PC-9 (cell line): ENCODE data around the gene CEP89.

Experiments
- EZH2 ChIP-seq: fragments of 200-600 bp; sonication (generic); IDR thresholded peaks from 2 replicates; pipeline ENCODE4 v1.8.0; 2017; ENCODE audit warnings: antibody characterized with exemption, low read depth
- TF ChIP-seq, protein P1 (sequence below): fragments of 200-600 bp; sonication (generic); conservative IDR thresholded peaks from 2 replicates; pipeline ENCODE4 v1.6.1; 2017; ENCODE audit warnings: mixed run types, antibody characterized with exemption, mild to moderate bottlenecking, moderate library complexity

DNA sequence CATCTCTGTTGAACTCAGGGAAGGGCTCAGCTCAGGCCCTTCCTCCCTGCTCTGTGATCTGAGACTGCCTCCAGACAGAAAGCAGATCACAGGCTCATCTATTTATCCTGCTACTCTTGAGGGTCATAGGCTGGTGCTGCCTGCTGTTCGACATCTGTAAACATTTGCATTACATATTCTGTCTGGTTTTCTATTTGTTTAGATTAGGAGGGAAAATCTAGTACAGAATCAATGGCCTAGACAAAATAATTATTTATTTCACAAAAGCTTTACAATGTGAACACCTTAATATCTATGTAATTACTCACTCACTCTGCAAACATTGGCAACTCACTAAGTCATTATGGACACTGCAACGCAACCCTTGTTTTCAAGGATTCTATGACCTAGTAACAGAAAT lies 43.0 kb downstream of the CEP89 start:
- TF ChIP-seq, protein P1, sequence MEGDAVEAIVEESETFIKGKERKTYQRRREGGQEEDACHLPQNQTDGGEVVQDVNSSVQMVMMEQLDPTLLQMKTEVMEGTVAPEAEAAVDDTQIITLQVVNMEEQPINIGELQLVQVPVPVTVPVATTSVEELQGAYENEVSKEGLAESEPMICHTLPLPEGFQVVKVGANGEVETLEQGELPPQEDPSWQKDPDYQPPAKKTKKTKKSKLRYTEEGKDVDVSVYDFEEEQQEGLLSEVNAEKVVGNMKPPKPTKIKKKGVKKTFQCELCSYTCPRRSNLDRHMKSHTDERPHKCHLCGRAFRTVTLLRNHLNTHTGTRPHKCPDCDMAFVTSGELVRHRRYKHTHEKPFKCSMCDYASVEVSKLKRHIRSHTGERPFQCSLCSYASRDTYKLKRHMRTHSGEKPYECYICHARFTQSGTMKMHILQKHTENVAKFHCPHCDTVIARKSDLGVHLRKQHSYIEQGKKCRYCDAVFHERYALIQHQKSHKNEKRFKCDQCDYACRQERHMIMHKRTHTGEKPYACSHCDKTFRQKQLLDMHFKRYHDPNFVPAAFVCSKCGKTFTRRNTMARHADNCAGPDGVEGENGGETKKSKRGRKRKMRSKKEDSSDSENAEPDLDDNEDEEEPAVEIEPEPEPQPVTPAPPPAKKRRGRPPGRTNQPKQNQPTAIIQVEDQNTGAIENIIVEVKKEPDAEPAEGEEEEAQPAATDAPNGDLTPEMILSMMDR = no peak
- no peak for TF ChIP-seq EZH2
